ENCODE results near the gene GBA2. TPM values are rescaled to one million over a fixed set of nuclear protein-coding genes. Genes with fewer than 3 reads are reported as not detected.

Gene GBA2
- total and polyA plus RNA-seq, 5 experiments from 2014 or later, result 14.8 to 65.4 (median 28.3) TPM

GRCh38 chr9:35748242-35748857 lies 678 bp downstream of the GBA2 start:
- H3K4me1 Mint-ChIP-seq, result peaks cover 35 to 58% (median 52%) of the 10 kb centered on the region in 4 donors
- peak in 2 of 10 donors; percentile 20 to 28 for DNase-seq
- peak overlapping the region; percentile 34 to 88 (median 81) for H3K27ac Mint-ChIP-seq
- peak; percentile 10 to 26 for ATAC-seq
- peaks cover 0 to 43% (median 6%) of the 10 kb centered on the region in 3 donors for H3K36me3 Mint-ChIP-seq
- H3K4me3 Mint-ChIP-seq, result peak overlapping the region; percentile 84 to 99 (median 89)
- no peaks in the 10 kb centered on the region for H3K9me3 Mint-ChIP-seq
- POLR2A ChIA-PET, result interaction anchor here (0.5 to 4.8 kb wide), 14 partner anchors 8 to 676 kb away, joined by 3 to 68 read pairs (median 6); partner anchors contain the start of genes CCDC107, CD72, CREB3 and RMRP
- H3K27me3 Mint-ChIP-seq, result no peaks in the 10 kb centered on the region

GRCh38 chr9:35746583-35746982 lies 2.4 kb downstream of the GBA2 start:
- H3K4me3 Mint-ChIP-seq, result peak overlapping the region; percentile 66 to 99 (median 89)
- POLR2A ChIA-PET, result interaction anchor here (1.3 to 4.8 kb wide), 2 partner anchors 9 to 14 kb away, joined by 4 to 68 read pairs; partner anchors contain the start of genes CREB3 and TLN1
- DNase-seq (no peak), ATAC-seq (no peak)
- H3K27me3 Mint-ChIP-seq, result no peaks in the 10 kb centered on the region
- H3K9me3 Mint-ChIP-seq, result no peaks in the 10 kb centered on the region
- H3K36me3 Mint-ChIP-seq, result peaks cover 0 to 31% (median 0%) of the 10 kb centered on the region in 3 donors
- peaks cover 43 to 70% (median 62%) of the 10 kb centered on the region in 4 donors for H3K4me1 Mint-ChIP-seq
- H3K27ac Mint-ChIP-seq, result peak overlapping the region in 2 of 10 donors; percentile 15 to 55

GRCh38 chr9:35745569-35745968 lies 3.5 kb downstream of the GBA2 start:
- H3K4me1 Mint-ChIP-seq, result peaks cover 43 to 65% (median 59%) of the 10 kb centered on the region in 4 donors
- H3K27ac Mint-ChIP-seq, result peak overlapping the region in 6 of 10 donors; percentile 11 to 85 (median 37)
- H3K9me3 Mint-ChIP-seq, result no peaks in the 10 kb centered on the region
- H3K27me3 Mint-ChIP-seq, result no peaks in the 10 kb centered on the region
- H3K4me3 Mint-ChIP-seq, result peak overlapping the region in 8 of 10 donors; percentile 1 to 99 (median 70)
- DNase-seq (no peak), ATAC-seq (no peak)
- POLR2A ChIA-PET, result interaction anchor here (4.8 kb wide), 1 partner anchor 13 kb away, joined by 68 read pairs; the partner anchor contains the start of genes CREB3 and TLN1
- peaks cover 0 to 30% (median 0%) of the 10 kb centered on the region in 3 donors for H3K36me3 Mint-ChIP-seq

- Mint-ChIP-seq H3K36me3 (peaks cover 0 to 45% (median 1%) of the 10 kb centered on the region in 3 donors), H3K9me3 (no peaks in the 10 kb centered on the region), H3K4me3 (no peak overlapping the region), H3K27me3 (no peaks in the 10 kb centered on the region), H3K4me1 (peaks cover 37 to 54% (median 50%) of the 10 kb centered on the region in 4 donors), H3K27ac (peak overlapping the region in 1 of 10 donors; percentile 43)
- DNase-seq, result no peak
- no peak for ATAC-seq
- POLR2A ChIA-PET, result interaction anchor here (0.8 to 1.5 kb wide), 3 partner anchors 12 to 16 kb away, joined by 3 to 4 read pairs (median 3); partner anchors contain the start of gene CREB3
These were observed 5.0 kb downstream of the GBA2 start for GRCh38 chr9:35743880-35744518.

GRCh38 chr9:35743452-35743851 lies 5.6 kb downstream of the GBA2 start:
- H3K4me3 Mint-ChIP-seq, result no peak overlapping the region
- DNase-seq (no peak), ATAC-seq (no peak)
- no peak overlapping the region for H3K27ac Mint-ChIP-seq
- POLR2A ChIA-PET, result interaction anchor here (1.5 kb wide), 1 partner anchor 15 kb away, joined by 3 read pairs; no protein-coding TSS in a partner anchor
- H3K36me3 Mint-ChIP-seq, result peaks cover 0 to 51% (median 3%) of the 10 kb centered on the region in 3 donors
- H3K4me1 Mint-ChIP-seq, result peaks cover 37 to 52% (median 50%) of the 10 kb centered on the region in 4 donors
- H3K27me3 Mint-ChIP-seq, result no peaks in the 10 kb centered on the region
- no peaks in the 10 kb centered on the region for H3K9me3 Mint-ChIP-seq

GRCh38 chr9:35741740-35742139 lies 7.3 kb downstream of the GBA2 start:
- DNase-seq (no peak), ATAC-seq (peak; percentile 33 to 57)
- H3K27ac Mint-ChIP-seq, result peak overlapping the region in 9 of 10 donors; percentile 6 to 85 (median 60)
- peak overlapping the region in 2 of 10 donors; percentile 11 to 46 for H3K4me3 Mint-ChIP-seq
- peaks cover 0 to 65% (median 7%) of the 10 kb centered on the region in 3 donors for H3K36me3 Mint-ChIP-seq
- POLR2A ChIA-PET, result interaction anchor here (1.8 to 2.1 kb wide), 2 partner anchors 10 to 92 kb away, joined by 4 to 8 read pairs; partner anchors contain the start of genes CREB3 and TLN1
- peaks cover 26 to 35% (median 33%) of the 10 kb centered on the region in 4 donors for H3K4me1 Mint-ChIP-seq
- H3K9me3 Mint-ChIP-seq, result no peaks in the 10 kb centered on the region
- no peaks in the 10 kb centered on the region for H3K27me3 Mint-ChIP-seq

GRCh38 chr9:35740243-35740642 lies 8.8 kb downstream of the GBA2 start:
- Mint-ChIP-seq H3K27ac (peak overlapping the region in 1 of 10 donors; percentile 53), H3K36me3 (peaks cover 0 to 73% (median 11%) of the 10 kb centered on the region in 3 donors), H3K27me3 (no peaks in the 10 kb centered on the region), H3K4me1 (peaks cover 21 to 31% (median 28%) of the 10 kb centered on the region in 4 donors), H3K9me3 (no peaks in the 10 kb centered on the region), H3K4me3 (no peak overlapping the region)
- POLR2A ChIA-PET, result interaction anchor here (1.0 to 2.3 kb wide), 2 partner anchors 9 to 16 kb away, joined by 5 to 11 read pairs; partner anchors contain the start of genes GBA2 and RGP1
- ATAC-seq, result no peak
- no peak for DNase-seq

- Mint-ChIP-seq H3K27ac (peak overlapping the region in 1 of 10 donors; percentile 40), H3K36me3 (peaks cover 0 to 68% (median 11%) of the 10 kb centered on the region in 3 donors)
These were observed 10.1 kb downstream of the GBA2 start for GRCh38 chr9:35738924-35739323.

GRCh38 chr9:35738186-35738585 lies 10.8 kb downstream of the GBA2 start:
- peaks cover 0 to 61% (median 11%) of the 10 kb centered on the region in 3 donors for H3K36me3 Mint-ChIP-seq
- no peak for DNase-seq
- H3K4me3 Mint-ChIP-seq, result no peak overlapping the region
- peak overlapping the region in 4 of 10 donors; percentile 15 to 47 (median 25) for H3K27ac Mint-ChIP-seq
- no peak for ATAC-seq
- H3K4me1 Mint-ChIP-seq, result peaks cover 14 to 37% (median 29%) of the 10 kb centered on the region in 4 donors
- POLR2A ChIA-PET, result interaction anchor here (1.4 to 2.1 kb wide), 2 partner anchors 9 to 14 kb away, joined by 3 to 4 read pairs; no protein-coding TSS in a partner anchor
- no peaks in the 10 kb centered on the region for H3K27me3 Mint-ChIP-seq
- H3K9me3 Mint-ChIP-seq, result no peaks in the 10 kb centered on the region

More at GRCh38 chr9:35738924-35739323, 10.1 kb downstream of the GBA2 start:
- DNase-seq, result peak in 1 of 10 donors; percentile 14
- POLR2A ChIA-PET, result interaction anchor here (1.1 to 2.3 kb wide), 4 partner anchors 8 to 17 kb away, joined by 3 to 11 read pairs (median 4); partner anchors contain the start of genes GBA2 and RGP1
- H3K4me1 Mint-ChIP-seq, result peaks cover 16 to 32% (median 28%) of the 10 kb centered on the region in 4 donors
- H3K4me3 Mint-ChIP-seq, result no peak overlapping the region
- no peaks in the 10 kb centered on the region for H3K27me3 Mint-ChIP-seq
- no peak for ATAC-seq
- H3K9me3 Mint-ChIP-seq, result no peaks in the 10 kb centered on the region

- POLR2A ChIA-PET, result interaction anchor here (1.1 to 2.2 kb wide), 3 partner anchors 10 to 120 kb away, joined by 3 to 8 read pairs (median 4); partner anchors contain the start of genes CCDC107, CD72 and RMRP
- ATAC-seq (no peak), DNase-seq (peak in 1 of 10 donors; percentile 40)
- H3K27ac Mint-ChIP-seq, result peak overlapping the region in 1 of 10 donors; percentile 15
- peaks cover 0 to 58% (median 11%) of the 10 kb centered on the region in 3 donors for H3K36me3 Mint-ChIP-seq
- no peaks in the 10 kb centered on the region for H3K9me3 Mint-ChIP-seq
- no peaks in the 10 kb centered on the region for H3K27me3 Mint-ChIP-seq
- peaks cover 15 to 39% (median 31%) of the 10 kb centered on the region in 4 donors for H3K4me1 Mint-ChIP-seq
- no peak overlapping the region for H3K4me3 Mint-ChIP-seq
These were observed 11.9 kb downstream of the GBA2 start for GRCh38 chr9:35737143-35737542.

GRCh38 chr9:35736201-35736633 lies 12.8 kb downstream of the GBA2 start:
- peaks cover 0 to 55% (median 11%) of the 10 kb centered on the region in 3 donors for H3K36me3 Mint-ChIP-seq

More at GRCh38 chr9:35736201-35736633, 12.8 kb downstream of the GBA2 start:
- DNase-seq, result peak; percentile 34 to 84 (median 63)
- Mint-ChIP-seq H3K4me3 (peak overlapping the region in 1 of 10 donors; percentile 51), H3K4me1 (peaks cover 16 to 30% (median 23%) of the 10 kb centered on the region in 4 donors), H3K27me3 (no peaks in the 10 kb centered on the region), H3K9me3 (no peaks in the 10 kb centered on the region), H3K27ac (peak overlapping the region in 4 of 10 donors; percentile 11 to 58 (median 42))
- no peak for ATAC-seq
- POLR2A ChIA-PET, result interaction anchor here (0.7 to 2.2 kb wide), 5 partner anchors 12 to 174 kb away, joined by 3 to 8 read pairs (median 3); partner anchors contain the start of genes CCDC107, CD72 and RMRP
